ENCODE results near the gene SOX18.

DNA sequence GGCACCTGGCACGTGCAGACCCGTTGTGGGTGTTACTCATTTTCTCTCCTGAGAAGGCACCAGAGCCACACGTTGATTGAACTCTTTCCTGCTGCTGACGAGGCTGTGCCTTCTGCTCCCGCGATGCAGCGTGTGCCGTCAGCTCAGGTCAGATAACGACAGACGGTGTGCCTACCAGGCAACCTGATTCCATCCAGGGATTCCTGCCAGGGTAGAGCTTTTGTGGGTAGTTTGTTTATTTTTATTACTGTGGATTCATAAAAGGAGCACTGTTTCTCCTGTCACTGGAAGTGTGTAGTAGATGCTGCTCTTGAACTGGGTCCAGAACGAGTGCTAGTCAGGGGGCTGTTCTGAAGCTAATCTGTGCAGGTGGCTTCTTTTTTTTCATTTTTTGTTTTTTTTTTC lies 47.8 kb downstream of the SOX18 start:
- no peak for TF ChIP-seq CTCF (IDR thresholded peaks at IDR 0.05)
- no peak for TF ChIP-seq EZH2 (IDR thresholded peaks at IDR 0.05)
